GM21825 (cell line): Measurements from ENCODE around the gene VEGFA.

Experiments used
- ATAC-seq: cut with Tn5 transposase; IDR thresholded peaks from one replicate; pipeline ENCODE4 v1.9.1; 2021; ENCODE audit warnings: mild to moderate bottlenecking, moderate library complexity; ENCODE audit not compliant: unreplicated experiment

The VEGFA gene

DNA sequence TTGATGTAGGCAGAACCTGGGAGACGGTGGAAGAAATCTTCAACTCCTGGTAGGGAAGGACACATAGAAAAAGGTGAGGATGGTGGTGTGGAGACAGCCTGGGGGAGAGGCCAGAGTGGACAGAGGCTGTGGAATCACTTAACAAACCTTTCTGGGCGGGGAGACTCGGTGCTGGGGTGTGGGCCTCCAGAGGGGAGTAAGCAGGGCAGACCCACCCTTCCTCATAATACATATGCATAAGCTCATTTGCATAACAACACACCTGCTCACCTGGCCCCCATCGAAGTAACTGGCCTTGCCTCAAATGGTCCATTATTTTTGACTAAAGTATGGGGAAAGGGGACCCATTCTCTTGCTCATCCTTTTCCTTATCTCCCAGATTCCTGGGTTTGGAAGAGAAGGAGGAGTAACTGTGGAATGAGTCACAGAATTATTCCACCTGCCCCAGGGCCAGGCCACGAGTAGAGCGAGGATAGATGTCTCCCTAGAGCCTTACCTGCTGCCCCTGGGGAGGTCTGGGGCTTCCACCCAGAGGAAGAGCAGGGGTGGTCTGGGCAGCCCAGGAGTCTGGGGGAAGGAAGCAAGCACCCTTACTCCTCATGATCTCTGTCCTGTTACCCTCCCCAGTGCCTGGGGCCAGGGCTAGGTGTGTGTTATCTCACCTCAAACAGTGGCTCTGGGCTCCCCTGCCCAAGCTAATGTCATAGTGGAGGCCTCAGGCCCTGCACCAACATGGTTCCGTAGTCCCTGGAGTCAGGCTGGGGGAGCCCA, 10.7 kb upstream of the VEGFA start:
- no peak for ATAC-seq

DNA sequence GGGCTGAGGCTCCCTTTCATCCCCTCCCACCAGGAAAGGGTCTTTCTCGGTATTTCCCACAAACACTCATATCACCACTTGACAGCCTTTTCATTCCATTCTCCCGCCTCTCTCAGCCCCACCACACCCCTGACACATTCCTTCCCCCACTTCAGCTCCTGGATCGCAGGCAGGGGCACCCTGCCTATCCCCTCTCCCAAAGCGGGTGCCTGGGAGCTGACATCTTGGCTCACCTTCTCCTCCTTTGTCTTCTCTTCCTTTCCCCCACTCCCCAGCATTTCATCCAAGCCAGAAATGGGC, 10.2 kb upstream of the VEGFA start:
- no peak for ATAC-seq

DNA sequence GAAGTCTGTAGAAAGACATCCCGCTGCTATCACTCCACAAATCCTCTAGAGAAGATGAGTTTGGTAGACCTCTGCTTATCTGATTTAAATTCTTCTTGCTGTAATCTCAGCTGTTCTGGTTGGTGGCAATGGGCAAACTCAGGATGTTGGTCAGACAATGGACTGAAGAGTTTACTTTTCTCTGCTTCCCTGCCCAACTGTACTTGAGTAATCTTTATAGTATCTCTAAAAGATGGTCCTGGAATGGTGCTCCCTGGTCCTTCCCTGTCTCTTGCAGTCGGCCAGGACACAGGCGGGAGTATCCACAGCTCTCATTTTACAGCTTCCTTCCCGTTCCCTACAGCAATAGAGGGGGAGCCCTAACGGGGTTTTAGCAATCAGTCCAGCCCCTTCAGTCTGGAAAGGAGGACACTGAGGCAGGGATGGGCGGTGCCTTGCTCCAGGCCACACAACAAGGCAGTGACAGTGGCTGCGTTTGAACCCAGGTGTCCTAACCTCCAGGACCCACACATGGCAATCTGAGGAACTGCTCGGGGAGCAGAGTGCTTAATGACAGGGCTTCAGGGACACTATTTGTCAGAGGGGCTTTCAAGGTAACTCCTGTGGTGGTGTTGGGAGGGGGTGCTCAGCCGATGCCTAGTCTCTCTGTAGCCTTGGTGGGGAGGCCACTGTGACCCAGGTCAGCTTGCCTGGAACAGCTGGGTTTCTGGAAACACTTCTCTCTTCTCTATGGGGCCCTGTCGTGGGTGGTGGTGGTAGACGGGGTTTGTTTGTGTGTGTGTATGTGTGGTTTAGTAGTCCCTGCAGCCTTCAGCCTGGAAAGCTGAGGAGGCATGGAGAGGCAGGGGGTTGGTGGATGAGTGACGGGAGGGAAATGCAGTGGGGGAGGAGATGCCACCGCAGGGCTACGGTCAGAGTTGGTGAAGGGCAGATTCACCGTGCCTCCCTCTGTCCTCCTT, 9.5 kb upstream of the VEGFA start:
- no peak for ATAC-seq

DNA sequence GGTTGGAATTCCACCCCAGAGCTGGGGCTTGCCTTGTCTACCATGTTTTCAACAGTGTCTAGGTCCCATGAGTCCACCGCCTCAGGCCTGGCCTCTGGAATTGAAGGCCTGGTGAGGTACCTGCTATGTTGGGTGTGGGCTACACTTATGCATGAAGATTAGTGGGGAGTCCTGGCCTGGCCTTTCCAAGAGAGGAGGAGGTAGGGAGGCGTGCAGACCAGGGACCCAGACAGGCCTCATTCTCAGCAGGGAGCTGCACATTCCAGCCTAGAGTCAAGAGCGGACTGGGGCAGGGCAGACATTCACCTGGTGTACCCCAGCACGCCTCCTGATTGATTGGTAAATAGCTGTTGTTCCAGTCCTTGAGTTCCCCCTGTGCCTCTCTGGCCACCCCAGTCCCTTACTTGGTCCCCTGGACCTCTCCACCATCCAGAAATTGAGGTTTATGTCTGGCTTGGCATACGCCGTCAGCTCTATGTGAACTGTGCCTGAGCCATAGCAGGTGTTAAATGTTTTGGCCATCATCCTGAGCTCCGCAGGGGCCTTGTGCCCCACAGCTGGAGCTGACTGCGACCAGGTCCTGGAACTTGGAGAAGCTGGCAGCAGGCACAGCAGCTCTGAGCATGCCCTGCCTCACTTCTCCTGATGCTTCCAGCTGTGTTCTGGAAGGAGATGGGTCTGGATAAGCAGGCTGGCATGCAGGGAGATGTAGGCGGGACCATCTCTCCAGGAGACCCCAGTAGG, 8.2 kb upstream of the VEGFA start:
- no peak for ATAC-seq

DNA sequence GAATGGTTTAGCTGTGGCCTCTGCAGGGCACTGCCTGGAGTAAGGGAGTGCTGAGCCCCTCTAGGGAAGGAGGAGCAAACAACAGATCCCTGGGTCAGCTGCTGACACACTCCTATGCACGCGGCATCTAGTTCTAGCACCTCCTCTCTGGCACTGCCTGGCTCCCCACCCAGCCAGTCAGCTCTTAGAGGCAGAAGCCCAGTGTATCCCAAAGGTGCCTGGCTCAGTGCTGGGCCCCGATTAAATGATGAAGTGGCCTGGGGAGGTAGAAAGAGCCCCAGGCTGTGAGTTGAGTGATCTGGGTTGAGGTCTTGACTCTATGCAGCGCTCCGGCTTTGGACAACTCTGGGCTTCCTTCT, 7.6 kb upstream of the VEGFA start:
- no peak for ATAC-seq

DNA sequence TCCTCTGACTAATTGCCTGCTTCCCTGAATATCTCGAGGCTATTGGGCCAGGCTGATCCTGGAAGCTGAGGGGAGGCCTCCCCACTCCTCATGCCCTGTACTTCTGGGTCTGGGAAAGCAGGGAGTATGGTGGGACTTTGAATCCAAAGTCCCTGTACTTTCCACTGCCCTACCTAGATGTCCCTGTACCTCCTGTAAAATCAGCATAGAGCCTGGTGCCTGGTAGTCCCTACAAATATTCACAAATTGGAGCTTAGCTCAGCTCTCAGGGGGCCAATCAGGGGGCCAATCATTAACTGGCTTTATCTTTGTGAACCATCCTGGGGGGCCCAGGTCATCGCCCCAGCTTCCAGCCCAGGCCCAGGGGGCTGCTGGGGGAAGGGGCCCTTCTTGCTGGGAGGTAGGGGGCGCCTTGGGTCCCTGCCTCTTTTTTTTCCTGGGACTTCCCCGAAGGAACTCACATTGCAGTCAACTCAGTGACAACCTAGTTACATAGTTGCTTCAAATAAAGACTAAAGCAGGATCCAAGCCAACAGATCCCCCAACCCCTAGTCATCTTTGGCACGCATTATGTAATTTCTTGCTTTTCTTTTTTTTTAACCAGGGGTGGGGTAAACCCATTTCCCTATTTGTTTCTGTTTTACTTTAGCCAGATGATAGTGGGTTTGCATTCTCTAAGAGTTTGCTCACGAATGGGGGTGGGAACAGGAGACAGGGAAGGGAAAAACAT, 6.9 kb upstream of the VEGFA start:
- ATAC-seq: no peak

DNA sequence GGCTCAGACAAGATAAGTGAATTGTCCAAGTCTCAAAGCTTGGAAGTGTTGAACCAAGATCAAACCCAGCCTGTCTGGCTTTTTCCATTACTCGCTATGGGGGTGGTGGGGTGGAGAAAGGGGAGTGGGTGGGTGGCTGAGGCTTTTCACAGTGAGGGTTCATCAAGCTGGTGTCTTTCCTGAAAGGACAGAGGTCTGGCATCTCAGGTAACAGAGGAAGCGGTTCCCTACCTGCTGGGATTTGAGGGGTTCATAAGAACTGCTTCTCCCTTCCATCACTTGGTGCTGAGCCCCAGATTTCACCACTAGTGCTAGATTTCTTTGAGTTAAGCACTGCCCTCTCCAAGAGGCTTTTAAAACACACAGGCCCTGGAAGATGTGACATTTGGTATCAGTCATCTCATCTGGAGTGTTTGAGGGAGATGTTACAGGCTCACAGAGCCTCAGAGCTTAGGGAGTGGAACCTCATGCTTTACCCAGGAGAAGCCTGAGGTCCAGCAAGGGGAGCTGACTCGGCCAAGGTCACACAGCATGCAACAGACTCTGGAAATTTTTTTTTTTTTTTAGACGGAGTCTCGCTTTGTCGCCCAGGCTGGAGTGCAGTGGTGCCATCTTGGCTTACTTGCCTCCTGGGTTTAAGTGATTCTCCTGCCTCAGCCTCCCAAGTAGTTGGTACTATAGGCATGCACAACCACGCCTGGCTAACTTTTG, 6.0 kb upstream of the VEGFA start:
- ATAC-seq: no peak

DNA sequence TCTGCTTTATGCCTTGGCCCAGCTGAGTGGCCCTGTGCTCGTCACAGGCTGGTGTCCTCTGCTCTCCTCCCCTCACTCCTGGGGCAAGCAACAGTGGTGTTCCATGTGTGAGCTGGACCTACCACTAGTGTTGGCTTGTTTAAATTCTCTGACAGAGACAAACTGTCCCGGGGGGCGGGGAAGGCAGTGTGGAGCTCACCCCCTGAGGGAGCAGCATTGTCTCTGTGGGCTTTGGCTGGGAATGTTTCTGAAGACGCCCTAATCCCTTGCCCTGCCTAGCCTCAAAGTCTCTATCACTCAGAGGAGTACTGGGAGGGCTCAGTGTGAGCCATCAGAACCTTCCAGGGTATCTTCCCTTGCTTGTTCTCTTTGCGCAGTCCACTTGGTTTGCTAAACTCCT, 5.2 kb upstream of the VEGFA start:
- ATAC-seq: no peak

DNA sequence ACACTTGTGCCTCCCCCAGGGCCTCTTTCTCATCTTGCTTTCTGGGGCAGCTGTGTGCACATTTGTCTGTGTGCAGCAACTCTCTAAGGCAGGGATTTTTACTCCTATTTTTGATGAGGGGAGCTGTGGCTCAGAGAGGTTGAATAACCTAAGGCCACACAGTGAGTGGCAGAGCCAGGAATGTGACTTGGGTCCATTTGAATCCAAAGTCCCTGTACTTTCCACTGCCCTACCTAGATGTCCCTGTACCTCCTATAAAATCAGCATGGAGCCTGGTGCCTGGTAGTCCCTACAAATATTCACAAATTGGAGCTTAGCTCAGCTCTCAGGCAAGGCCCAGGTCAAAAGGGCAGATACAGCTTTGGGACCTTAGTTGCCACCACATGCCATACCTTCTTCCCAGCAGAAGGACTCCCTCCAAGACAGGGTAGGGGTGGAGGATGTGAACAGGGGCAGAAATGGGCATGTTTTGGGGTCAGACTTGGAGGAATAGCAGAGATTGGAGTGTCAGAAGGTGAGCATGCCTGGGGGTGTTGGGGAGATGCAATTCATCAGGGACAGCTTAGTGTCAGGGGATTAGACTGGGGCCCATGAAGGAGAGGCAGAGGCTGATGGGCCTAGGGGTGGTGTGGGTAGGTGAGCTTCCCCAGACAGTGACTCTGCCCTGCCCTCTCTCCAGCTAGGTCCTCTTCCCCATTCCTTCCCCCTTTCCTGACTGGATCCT, 4.1 kb upstream of the VEGFA start:
- no peak for ATAC-seq

DNA sequence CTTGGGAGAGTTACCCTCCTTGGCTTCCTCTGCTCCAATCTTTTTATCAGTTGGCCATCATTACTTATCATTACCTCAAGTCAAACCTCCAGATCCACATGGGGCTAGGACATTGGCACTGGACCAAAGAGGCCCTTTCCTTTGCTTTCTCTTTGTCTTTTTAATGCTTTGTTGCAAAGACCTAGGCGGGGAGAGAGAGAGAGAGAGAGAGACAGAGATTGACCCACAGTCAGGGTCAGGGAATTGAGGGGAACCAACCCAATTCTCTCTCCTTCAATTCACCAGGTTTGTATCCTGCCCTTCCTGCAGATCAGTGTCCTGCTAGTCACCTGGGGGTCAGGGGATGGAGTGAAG, 3.5 kb upstream of the VEGFA start:
- no peak for ATAC-seq

DNA sequence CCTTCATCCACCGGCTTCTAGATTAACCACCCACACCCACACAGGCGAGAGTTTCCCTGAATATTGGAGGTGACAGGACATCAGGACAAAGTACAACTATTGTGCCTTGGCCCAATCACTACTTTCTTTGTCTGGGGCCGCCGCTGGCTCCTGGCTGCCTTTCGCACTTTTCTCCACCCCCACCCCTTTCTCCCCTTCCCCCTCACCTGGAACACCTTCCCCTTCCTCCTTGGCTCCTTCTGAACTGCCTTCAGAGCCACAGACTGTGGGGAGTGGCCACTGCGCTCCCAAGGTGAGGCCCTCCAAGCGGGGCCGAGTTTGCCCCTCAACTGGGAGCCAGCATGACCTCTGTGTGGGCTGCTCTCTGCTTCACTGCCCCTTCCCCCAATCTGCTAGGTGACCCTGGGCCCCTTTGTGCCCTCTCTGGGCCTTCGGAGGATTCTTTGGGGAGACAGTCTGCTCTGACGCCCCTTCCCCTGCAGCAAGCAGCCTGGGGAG, 3.0 kb upstream of the VEGFA start:
- no peak for ATAC-seq

DNA sequence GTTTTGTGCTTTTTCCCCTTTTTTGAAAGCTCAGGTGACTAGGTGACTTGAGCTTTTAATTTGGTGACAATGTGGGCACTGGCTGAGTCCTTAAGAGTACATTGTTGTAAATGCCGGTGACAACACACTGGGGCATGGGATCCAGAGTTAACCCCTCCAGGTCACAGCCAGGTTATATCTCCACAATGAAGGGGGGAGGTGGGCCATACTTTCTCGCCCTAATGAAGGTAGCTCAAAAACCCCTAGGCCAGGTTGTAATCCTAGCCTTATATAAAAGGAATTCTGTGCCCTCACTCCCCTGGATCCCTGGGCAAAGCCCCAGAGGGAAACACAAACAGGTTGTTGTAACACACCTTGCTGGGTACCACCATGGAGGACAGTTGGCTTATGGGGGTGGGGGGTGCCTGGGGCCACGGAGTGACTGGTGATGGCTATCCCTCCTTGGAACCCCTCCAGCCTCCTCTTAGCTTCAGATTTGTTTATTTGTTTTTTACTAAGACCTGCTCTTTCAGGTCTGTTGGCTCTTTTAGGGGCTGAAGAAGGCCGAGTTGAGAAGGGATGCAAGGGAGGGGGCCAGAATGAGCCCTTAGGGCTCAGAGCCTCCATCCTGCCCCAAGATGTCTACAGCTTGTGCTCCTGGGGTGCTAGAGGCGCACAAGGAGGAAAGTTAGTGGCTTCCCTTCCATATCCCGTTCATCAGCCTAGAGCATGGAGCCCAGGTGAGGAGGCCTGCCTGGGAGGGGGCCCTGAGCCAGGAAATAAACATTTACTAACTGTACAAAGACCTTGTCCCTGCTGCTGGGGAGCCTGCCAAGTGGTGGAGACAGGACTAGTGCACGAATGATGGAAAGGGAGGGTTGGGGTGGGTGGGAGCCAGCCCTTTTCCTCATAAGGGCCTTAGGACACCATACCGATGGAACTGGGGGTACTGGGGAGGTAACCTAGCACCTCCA, 2.2 kb upstream of the VEGFA start:
- no peak for ATAC-seq

DNA sequence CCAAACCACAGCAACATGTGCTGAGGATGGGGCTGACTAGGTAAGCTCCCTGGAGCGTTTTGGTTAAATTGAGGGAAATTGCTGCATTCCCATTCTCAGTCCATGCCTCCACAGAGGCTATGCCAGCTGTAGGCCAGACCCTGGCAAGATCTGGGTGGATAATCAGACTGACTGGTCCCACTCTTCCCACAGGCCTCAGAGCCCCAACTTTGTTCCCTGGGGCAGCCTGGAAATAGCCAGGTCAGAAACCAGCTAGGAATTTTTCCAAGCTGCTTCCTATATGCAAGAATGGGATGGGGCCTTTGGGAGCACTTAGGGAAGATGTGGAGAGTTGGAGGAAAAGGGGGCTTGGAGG, 1.5 kb upstream of the VEGFA start:
- ATAC-seq: no peak

DNA sequence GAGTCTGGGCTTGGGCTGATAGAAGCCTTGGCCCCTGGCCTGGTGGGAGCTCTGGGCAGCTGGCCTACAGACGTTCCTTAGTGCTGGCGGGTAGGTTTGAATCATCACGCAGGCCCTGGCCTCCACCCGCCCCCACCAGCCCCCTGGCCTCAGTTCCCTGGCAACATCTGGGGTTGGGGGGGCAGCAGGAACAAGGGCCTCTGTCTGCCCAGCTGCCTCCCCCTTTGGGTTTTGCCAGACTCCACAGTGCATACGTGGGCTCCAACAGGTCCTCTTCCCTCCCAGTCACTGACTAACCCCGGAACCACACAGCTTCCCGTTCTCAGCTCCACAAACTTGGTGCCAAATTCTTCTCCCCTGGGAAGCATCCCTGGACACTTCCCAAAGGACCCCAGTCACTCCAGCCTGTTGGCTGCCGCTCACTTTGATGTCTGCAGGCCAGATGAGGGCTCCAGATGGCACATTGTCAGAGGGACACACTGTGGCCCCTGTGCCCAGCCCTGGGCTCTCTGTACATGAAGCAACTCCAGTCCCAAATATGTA, 957 bp upstream of the VEGFA start:
- ATAC-seq: no peak

DNA sequence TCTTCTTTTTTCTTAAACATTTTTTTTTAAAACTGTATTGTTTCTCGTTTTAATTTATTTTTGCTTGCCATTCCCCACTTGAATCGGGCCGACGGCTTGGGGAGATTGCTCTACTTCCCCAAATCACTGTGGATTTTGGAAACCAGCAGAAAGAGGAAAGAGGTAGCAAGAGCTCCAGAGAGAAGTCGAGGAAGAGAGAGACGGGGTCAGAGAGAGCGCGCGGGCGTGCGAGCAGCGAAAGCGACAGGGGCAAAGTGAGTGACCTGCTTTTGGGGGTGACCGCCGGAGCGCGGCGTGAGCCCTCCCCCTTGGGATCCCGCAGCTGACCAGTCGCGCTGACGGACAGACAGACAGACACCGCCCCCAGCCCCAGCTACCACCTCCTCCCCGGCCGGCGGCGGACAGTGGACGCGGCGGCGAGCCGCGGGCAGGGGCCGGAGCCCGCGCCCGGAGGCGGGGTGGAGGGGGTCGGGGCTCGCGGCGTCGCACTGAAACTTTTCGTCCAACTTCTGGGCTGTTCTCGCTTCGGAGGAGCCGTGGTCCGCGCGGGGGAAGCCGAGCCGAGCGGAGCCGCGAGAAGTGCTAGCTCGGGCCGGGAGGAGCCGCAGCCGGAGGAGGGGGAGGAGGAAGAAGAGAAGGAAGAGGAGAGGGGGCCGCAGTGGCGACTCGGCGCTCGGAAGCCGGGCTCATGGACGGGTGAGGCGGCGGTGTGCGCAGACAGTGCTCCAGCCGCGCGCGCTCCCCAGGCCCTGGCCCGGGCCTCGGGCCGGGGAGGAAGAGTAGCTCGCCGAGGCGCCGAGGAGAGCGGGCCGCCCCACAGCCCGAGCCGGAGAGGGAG, 580 bp downstream of the VEGFA start:
- no peak for ATAC-seq

DNA sequence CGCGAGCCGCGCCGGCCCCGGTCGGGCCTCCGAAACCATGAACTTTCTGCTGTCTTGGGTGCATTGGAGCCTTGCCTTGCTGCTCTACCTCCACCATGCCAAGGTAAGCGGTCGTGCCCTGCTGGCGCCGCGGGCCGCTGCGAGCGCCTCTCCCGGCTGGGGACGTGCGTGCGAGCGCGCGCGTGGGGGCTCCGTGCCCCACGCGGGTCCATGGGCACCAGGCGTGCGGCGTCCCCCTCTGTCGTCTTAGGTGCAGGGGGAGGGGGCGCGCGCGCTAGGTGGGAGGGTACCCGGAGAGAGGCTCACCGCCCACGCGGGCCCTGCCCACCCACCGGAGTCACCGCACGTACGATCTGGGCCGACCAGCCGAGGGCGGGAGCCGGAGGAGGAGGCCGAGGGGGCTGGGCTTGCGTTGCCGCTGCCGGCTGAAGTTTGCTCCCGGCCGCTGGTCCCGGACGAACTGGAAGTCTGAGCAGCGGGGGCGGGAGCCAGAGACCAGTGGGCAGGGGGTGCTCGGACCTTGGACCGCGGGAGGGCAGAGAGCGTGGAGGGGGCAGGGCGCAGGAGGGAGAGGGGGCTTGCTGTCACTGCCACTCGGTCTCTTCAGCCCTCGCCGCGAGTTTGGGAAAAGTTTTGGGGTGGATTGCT, 1.3 kb downstream of the VEGFA start:
- no peak for ATAC-seq
